ENCODE measurements around the gene GCFC2. TPM values are rescaled to one million over a fixed set of nuclear protein-coding genes. Genes with fewer than 3 reads are reported as not detected.

The GCFC2 gene
- total RNA-seq, 5 donors from 2014 or later (not counting 1 experiment from before 2014, with no cell fraction given): 18.2 to 25.0 (median 24.0) TPM

DNA sequence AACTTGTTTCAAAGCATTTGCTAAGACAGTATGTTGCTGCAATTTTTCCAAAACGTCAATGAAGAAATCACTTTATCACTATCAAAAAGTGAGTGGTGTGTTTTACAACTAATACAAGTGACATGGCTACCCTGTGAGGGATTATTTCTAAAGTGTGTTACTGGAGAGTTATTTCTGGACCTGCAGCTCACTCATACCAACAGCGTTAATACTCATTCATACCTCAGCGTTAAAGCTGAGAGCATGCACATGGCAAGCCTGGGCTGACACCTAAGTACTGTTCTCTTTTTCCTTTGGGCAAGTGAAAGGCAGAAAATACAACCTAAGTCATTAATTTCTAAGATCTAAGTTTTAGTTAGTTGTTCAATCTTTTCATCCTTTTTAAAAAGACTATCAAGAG lies 77.1 kb downstream of the GCFC2 start:
- Mint-ChIP-seq H3K9me3 (no peaks in the 10 kb centered on the region), H3K4me3 (no peak overlapping the region), H3K36me3 (no peaks in the 10 kb centered on the region), H3K27ac (no peak overlapping the region), H3K27me3 (peaks cover 38 to 42% of the 10 kb centered on the region in 2 donors), H3K4me1 (no peaks in the 10 kb centered on the region)
- no peaks in the 10 kb centered on the region for H3K4me1 ChIP-seq (ENCODE audit: control insufficient read depth in 1 of 2, extremely low read depth in 1 of 2, insufficient read depth in 2 of 2, low read length in 2 of 2)
- no peak overlapping the region for H3K27ac ChIP-seq (ENCODE audit: low read length)
- CTCF ChIA-PET: interaction anchor here (0.5 to 1.1 kb wide), 2 partner anchors 18 to 25 kb away, joined by 3 to 4 read pairs; no protein-coding TSS in a partner anchor
- ATAC-seq (replicated peaks in 1 of 4) (no peak), DNase-seq (no peak)
- peaks cover 0 to 20% of the 10 kb centered on the region in 2 experiments for H3K27me3 ChIP-seq (replicated peaks in 1 of 2; ENCODE audit: control insufficient read depth in 2 of 2, extremely low read depth in 1 of 2, insufficient read depth in 2 of 2, low read length in 1 of 2)
- no CpG with 5 or more reads among the region's 3 CpGs for WGBS (ENCODE audit: insufficient coverage)
- H3K9me3 ChIP-seq: no peaks in the 10 kb centered on the region
- no peaks in the 10 kb centered on the region for H3K36me3 ChIP-seq (ENCODE audit: control insufficient read depth in 2 of 2, extremely low read depth in 1 of 2, insufficient read depth in 1 of 2, low read length in 1 of 2)
- POLR2A ChIA-PET: no interaction called here
- no peak overlapping the region for H3K4me3 ChIP-seq (ENCODE audit: control insufficient read depth in 1 of 2, extremely low read depth in 1 of 2, low read length in 1 of 2)

DNA sequence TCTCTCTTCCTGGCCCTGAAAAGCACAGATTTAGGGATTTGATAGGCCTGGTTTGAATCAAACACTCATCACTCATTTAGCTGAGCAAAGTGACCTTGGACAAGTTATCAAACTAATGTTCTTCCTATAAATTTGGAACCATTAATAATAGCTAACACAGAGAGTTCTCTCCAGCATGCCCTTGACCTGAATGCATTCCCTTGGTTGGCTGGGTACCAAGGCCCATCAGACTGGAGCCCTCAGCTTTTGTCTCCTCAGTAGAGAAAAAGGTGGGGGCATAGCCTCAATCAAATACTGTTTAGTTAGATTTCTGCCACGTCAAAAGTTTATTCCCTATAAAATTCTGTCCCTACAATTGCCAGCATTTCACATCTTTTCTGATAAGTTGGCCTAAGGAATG lies 77.9 kb downstream of the GCFC2 start:
- DNase-seq: no peak
- no peaks in the 10 kb centered on the region for H3K36me3 ChIP-seq (ENCODE audit: control insufficient read depth in 2 of 2, extremely low read depth in 1 of 2, insufficient read depth in 1 of 2, low read length in 1 of 2)
- no peaks in the 10 kb centered on the region for H3K4me1 Mint-ChIP-seq
- no peaks in the 10 kb centered on the region for H3K9me3 Mint-ChIP-seq
- no peak overlapping the region for H3K27ac ChIP-seq (ENCODE audit: low read length)
- H3K27me3 Mint-ChIP-seq: peaks cover 36 to 37% of the 10 kb centered on the region in 2 donors
- H3K9me3 ChIP-seq: no peaks in the 10 kb centered on the region
- H3K27me3 ChIP-seq (replicated peaks in 1 of 2; ENCODE audit: control insufficient read depth in 2 of 2, extremely low read depth in 1 of 2, insufficient read depth in 2 of 2, low read length in 1 of 2): peaks cover 0 to 19% of the 10 kb centered on the region in 2 experiments
- no peaks in the 10 kb centered on the region for H3K4me1 ChIP-seq (ENCODE audit: control insufficient read depth in 1 of 2, extremely low read depth in 1 of 2, insufficient read depth in 2 of 2, low read length in 2 of 2)
- no peaks in the 10 kb centered on the region for H3K36me3 Mint-ChIP-seq
- no CpG with 5 or more reads among the region's 1 CpG for WGBS (ENCODE audit: insufficient coverage)
- ChIA-PET CTCF (interaction anchor here in 1 of 2 donors (1.1 kb wide), 1 partner anchor 24 kb away, joined by 4 read pairs; no protein-coding TSS in a partner anchor), POLR2A (no interaction called here)
- no peak overlapping the region for H3K27ac Mint-ChIP-seq
- ATAC-seq (replicated peaks in 1 of 4): no peak
- H3K4me3 ChIP-seq (ENCODE audit: control insufficient read depth in 1 of 2, extremely low read depth in 1 of 2, low read length in 1 of 2): no peak overlapping the region
- H3K4me3 Mint-ChIP-seq: no peak overlapping the region

DNA sequence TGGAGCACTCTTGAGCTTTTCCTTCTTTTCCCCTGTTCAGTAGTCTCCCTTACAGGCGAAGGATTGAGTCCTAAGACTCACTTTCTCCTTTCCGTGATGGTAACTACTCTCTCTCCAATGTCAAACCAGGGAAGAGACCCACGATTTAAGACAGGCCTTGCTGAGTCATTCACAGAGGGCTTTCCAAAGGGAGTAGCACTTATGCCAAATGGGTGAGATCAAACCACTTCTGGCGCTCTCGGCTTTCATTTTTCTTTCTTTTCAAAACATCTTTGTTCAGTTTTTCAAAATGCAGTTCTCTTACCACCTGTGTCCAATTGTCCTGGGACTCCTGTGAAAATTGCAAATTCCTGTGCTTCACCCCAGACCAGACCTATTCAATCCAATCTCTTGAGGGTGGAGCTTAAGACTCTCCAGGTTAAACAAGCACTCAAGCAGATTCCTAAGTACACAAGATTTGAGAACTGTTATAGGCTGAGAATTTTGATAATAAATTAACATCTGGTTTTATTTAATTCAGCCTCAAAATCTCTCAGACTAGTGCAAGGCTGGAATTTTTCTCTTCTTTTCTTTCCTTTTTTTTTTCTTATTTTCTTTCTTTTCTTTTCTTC lies 78.5 kb downstream of the GCFC2 start:
- H3K36me3 ChIP-seq (ENCODE audit: control insufficient read depth in 2 of 2, extremely low read depth in 1 of 2, insufficient read depth in 1 of 2, low read length in 1 of 2): no peaks in the 10 kb centered on the region
- no peaks in the 10 kb centered on the region for H3K9me3 ChIP-seq
- H3K27ac Mint-ChIP-seq: no peak overlapping the region
- H3K36me3 Mint-ChIP-seq: no peaks in the 10 kb centered on the region
- ChIA-PET POLR2A (no interaction called here), CTCF (interaction anchor here in 1 of 2 donors (1.1 kb wide), 1 partner anchor 24 kb away, joined by 4 read pairs; no protein-coding TSS in a partner anchor)
- no peak overlapping the region for H3K27ac ChIP-seq (ENCODE audit: low read length)
- WGBS (ENCODE audit: insufficient coverage): 62% methylated on average over 3 of the region's 5 CpGs
- no peak for DNase-seq
- no peak overlapping the region for H3K4me3 Mint-ChIP-seq
- no peaks in the 10 kb centered on the region for H3K9me3 Mint-ChIP-seq
- H3K4me1 ChIP-seq (ENCODE audit: control insufficient read depth in 1 of 2, extremely low read depth in 1 of 2, insufficient read depth in 2 of 2, low read length in 2 of 2): no peaks in the 10 kb centered on the region
- no peak for ATAC-seq (replicated peaks in 1 of 4)
- no peak overlapping the region for H3K4me3 ChIP-seq (ENCODE audit: control insufficient read depth in 1 of 2, extremely low read depth in 1 of 2, low read length in 1 of 2)
- peaks cover 31% of the 10 kb centered on the region in 2 donors for H3K27me3 Mint-ChIP-seq
- peaks cover 0 to 13% of the 10 kb centered on the region in 2 experiments for H3K27me3 ChIP-seq (replicated peaks in 1 of 2; ENCODE audit: control insufficient read depth in 2 of 2, extremely low read depth in 1 of 2, insufficient read depth in 2 of 2, low read length in 1 of 2)
- H3K4me1 Mint-ChIP-seq: no peaks in the 10 kb centered on the region

DNA sequence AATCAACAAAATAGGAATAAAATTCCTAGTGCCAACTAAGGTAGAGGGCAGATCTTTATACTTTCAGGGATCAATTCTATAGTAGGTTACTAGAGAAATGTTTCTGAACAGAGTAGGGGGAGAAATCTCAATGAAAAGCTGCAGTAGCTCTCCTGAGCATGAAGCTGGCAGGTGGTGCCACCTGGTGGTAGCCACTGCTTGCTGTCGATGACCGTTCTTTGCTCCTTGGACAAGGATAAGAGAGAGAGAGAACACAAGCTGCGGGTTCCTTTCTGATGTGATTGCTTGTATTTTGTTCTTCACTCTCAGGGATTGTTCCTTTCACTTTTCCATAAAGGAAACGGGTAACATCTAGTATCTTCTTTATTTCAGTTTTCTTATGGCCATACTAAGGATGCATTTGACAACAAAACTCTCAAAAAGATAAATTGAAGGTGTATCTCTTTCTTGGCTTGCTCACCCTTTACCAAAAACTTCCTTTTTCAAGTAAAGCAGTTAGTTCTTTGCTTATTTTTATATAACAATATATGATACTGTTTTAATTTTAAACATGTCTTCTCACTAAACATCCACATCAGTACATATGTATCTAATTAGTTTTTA lies 82.7 kb downstream of the GCFC2 start:
- ATAC-seq (replicated peaks in 1 of 4): peak; percentile 60 to 63 (median 62)
- CTCF ChIA-PET: interaction anchor here (0.6 to 2.0 kb wide), 8 partner anchors 9 to 937 kb away, joined by 3 to 7 read pairs (median 3); no protein-coding TSS in a partner anchor
- H3K27me3 Mint-ChIP-seq: peaks cover 30 to 38% of the 10 kb centered on the region in 2 donors

DNA sequence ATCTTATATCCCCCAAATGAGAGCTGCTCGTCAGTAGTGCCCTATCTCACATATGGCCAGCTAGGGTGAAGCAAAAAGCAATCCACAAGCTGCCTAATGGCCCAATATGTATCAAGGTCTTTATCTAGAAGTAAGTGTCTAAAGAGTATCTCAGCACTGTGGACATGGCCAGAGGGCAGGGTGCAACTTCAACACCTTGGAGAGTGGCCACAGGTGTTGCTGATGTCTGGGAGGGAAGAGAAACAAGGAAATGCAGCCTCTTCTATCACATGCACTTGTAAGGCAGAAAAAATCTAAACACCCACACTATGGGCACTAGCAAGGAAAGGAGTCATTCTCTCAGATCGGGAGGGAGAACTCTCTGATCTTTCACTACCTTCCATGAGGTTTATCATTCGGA lies 87.8 kb downstream of the GCFC2 start:
- DNase-seq: no peak
- ChIA-PET CTCF (no interaction called here), POLR2A (interaction anchor here in 1 of 2 donors (0.7 kb wide), 1 partner anchor 24 kb away, joined by 6 read pairs; no protein-coding TSS in a partner anchor)
- Mint-ChIP-seq H3K36me3 (no peaks in the 10 kb centered on the region), H3K4me1 (no peaks in the 10 kb centered on the region), H3K4me3 (no peak overlapping the region), H3K9me3 (no peaks in the 10 kb centered on the region), H3K27me3 (peaks cover 30 to 31% of the 10 kb centered on the region in 2 donors), H3K27ac (no peak overlapping the region)
- Histone ChIP-seq H3K27ac (ENCODE audit: low read length) (no peak overlapping the region), H3K27me3 (replicated peaks in 1 of 2; ENCODE audit: control insufficient read depth in 2 of 2, extremely low read depth in 1 of 2, insufficient read depth in 2 of 2, low read length in 1 of 2) (no peaks in the 10 kb centered on the region), H3K9me3 (no peaks in the 10 kb centered on the region), H3K4me3 (ENCODE audit: control insufficient read depth in 1 of 2, extremely low read depth in 1 of 2, low read length in 1 of 2) (no peak overlapping the region), H3K36me3 (ENCODE audit: control insufficient read depth in 2 of 2, extremely low read depth in 1 of 2, insufficient read depth in 1 of 2, low read length in 1 of 2) (no peaks in the 10 kb centered on the region), H3K4me1 (ENCODE audit: control insufficient read depth in 1 of 2, extremely low read depth in 1 of 2, insufficient read depth in 2 of 2, low read length in 2 of 2) (no peaks in the 10 kb centered on the region)
- no peak for ATAC-seq (replicated peaks in 1 of 4)
- 72% methylated on average over 2 of the region's 3 CpGs for WGBS (ENCODE audit: insufficient coverage)

More for the DNA sequence above, 82.7 kb downstream of the GCFC2 start:
- no peaks in the 10 kb centered on the region for H3K4me1 Mint-ChIP-seq
- no peak overlapping the region for H3K27ac Mint-ChIP-seq
- Histone ChIP-seq H3K4me3 (ENCODE audit: control insufficient read depth in 1 of 2, extremely low read depth in 1 of 2, low read length in 1 of 2) (no peak overlapping the region), H3K27me3 (replicated peaks in 1 of 2; ENCODE audit: control insufficient read depth in 2 of 2, extremely low read depth in 1 of 2, insufficient read depth in 2 of 2, low read length in 1 of 2) (peaks cover 0 to 10% of the 10 kb centered on the region in 2 experiments), H3K27ac (ENCODE audit: low read length) (no peak overlapping the region), H3K4me1 (ENCODE audit: control insufficient read depth in 1 of 2, extremely low read depth in 1 of 2, insufficient read depth in 2 of 2, low read length in 2 of 2) (no peaks in the 10 kb centered on the region), H3K9me3 (no peaks in the 10 kb centered on the region), H3K36me3 (ENCODE audit: control insufficient read depth in 2 of 2, extremely low read depth in 1 of 2, insufficient read depth in 1 of 2, low read length in 1 of 2) (no peaks in the 10 kb centered on the region)
- POLR2A ChIA-PET: no interaction called here
- no peak overlapping the region for H3K4me3 Mint-ChIP-seq
- H3K36me3 Mint-ChIP-seq: no peaks in the 10 kb centered on the region
- DNase-seq: peak in 33 of 35 experiments; percentile 13 to 68 (median 44)
- no peaks in the 10 kb centered on the region for H3K9me3 Mint-ChIP-seq
- WGBS (ENCODE audit: insufficient coverage): 11% methylated on average over 3 of the region's 4 CpGs

DNA sequence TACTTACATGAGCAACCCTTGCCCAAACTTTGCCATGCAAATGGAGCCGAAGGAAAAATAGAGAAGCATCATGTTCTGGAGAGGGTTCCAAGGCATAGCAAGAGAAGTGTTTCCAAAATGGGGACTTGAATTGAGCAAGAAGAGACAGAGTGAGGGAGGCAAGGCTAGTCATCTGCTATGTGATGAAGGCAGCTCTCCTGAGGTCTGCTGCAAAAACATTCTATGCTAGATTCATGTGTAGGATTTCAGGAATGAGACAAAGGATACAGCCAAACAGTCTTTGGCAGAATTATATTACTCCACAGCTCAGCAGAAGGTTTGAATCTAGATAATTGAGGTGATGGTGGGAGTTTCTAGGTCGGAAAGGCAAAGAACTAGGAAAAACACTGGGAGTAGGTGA lies 88.2 kb downstream of the GCFC2 start:
- Histone ChIP-seq H3K27ac (ENCODE audit: low read length) (no peak overlapping the region), H3K27me3 (replicated peaks in 1 of 2; ENCODE audit: control insufficient read depth in 2 of 2, extremely low read depth in 1 of 2, insufficient read depth in 2 of 2, low read length in 1 of 2) (no peaks in the 10 kb centered on the region), H3K4me3 (ENCODE audit: control insufficient read depth in 1 of 2, extremely low read depth in 1 of 2, low read length in 1 of 2) (no peak overlapping the region), H3K4me1 (ENCODE audit: control insufficient read depth in 1 of 2, extremely low read depth in 1 of 2, insufficient read depth in 2 of 2, low read length in 2 of 2) (no peaks in the 10 kb centered on the region), H3K9me3 (no peaks in the 10 kb centered on the region), H3K36me3 (ENCODE audit: control insufficient read depth in 2 of 2, extremely low read depth in 1 of 2, insufficient read depth in 1 of 2, low read length in 1 of 2) (no peaks in the 10 kb centered on the region)
- Mint-ChIP-seq H3K9me3 (no peaks in the 10 kb centered on the region), H3K36me3 (no peaks in the 10 kb centered on the region), H3K4me1 (no peaks in the 10 kb centered on the region), H3K27me3 (peaks cover 30 to 36% of the 10 kb centered on the region in 2 donors), H3K27ac (no peak overlapping the region), H3K4me3 (no peak overlapping the region)
- DNase-seq: no peak
- no peak for ATAC-seq (replicated peaks in 1 of 4)
- ChIA-PET POLR2A (no interaction called here), CTCF (no interaction called here)
- WGBS (ENCODE audit: insufficient coverage): 50% methylated on average over 1 of the region's 2 CpGs
